GM21529 (cell line): Measurements from ENCODE around the gene EPC1.
"Not testable (repeated sequence)": the region's sequence is repeated elsewhere in the genome, so short reads cannot be mapped to it uniquely, and the experiment has no call there.

ENCODE experiments used
- ATAC-seq: cut with Tn5 transposase; IDR thresholded peaks from one replicate; pipeline ENCODE4 v1.9.1; 2021; ENCODE audit not compliant: unreplicated experiment

Gene EPC1

GRCh38 chr10:32346551-32347362 lies at the start of gene EPC1:
TSS of gene EPC1 (minus strand) at chr10:32347158. CDS start at chr10:32346915, 243 bp downstream.
- ATAC-seq: peak; percentile 67

- no peak for ATAC-seq
Measured at GRCh38 chr10:32393911-32394310, 47.0 kb upstream of the EPC1 start.

- not testable (repeated sequence) for ATAC-seq
Measured at GRCh38 chr10:32392284-32392683, 45.3 kb upstream of the EPC1 start.

GRCh38 chr10:32390193-32390592 lies 43.2 kb upstream of the EPC1 start:
- no peak for ATAC-seq

- ATAC-seq: no peak
Measured at GRCh38 chr10:32388258-32389027, 41.5 kb upstream of the EPC1 start.

- no peak for ATAC-seq
Measured at GRCh38 chr10:32386623-32387260, 39.8 kb upstream of the EPC1 start.

- ATAC-seq: no peak
Measured at GRCh38 chr10:32384171-32384570, 37.2 kb upstream of the EPC1 start.

- ATAC-seq: no peak
Measured at GRCh38 chr10:32381165-32381564, 34.2 kb upstream of the EPC1 start.

GRCh38 chr10:32379950-32380551 lies 33.1 kb upstream of the EPC1 start:
- ATAC-seq: no peak

- ATAC-seq: peak; percentile 32
Measured at GRCh38 chr10:32379318-32379949, 32.5 kb upstream of the EPC1 start.

GRCh38 chr10:32378363-32379317 lies 31.7 kb upstream of the EPC1 start:
- ATAC-seq: peak; percentile 93

- peak; percentile 37 for ATAC-seq
Measured at GRCh38 chr10:32377458-32378259, 30.7 kb upstream of the EPC1 start.

- ATAC-seq: no peak
Measured at GRCh38 chr10:32376771-32377170, 29.8 kb upstream of the EPC1 start.

GRCh38 chr10:32376097-32376496 lies 29.1 kb upstream of the EPC1 start:
- no peak for ATAC-seq

GRCh38 chr10:32375631-32376030 lies 28.7 kb upstream of the EPC1 start:
- no peak for ATAC-seq

- ATAC-seq: no peak
Measured at GRCh38 chr10:32374605-32375004, 27.6 kb upstream of the EPC1 start.

GRCh38 chr10:32373496-32373895 lies 26.5 kb upstream of the EPC1 start:
- ATAC-seq: no peak

GRCh38 chr10:32373031-32373430 lies 26.1 kb upstream of the EPC1 start:
- no peak for ATAC-seq
